Measurements from ENCODE around the gene AJAP1. TPM values are rescaled to one million over a fixed set of nuclear protein-coding genes. Genes with fewer than 3 reads are reported as not detected.

The AJAP1 gene
- total and polyA plus RNA-seq, 2 of the 8 experiments (the other 6 are each of a cell fraction or from before 2014, with no cell fraction given) = 1.9 to 6.2 TPM

DNA sequence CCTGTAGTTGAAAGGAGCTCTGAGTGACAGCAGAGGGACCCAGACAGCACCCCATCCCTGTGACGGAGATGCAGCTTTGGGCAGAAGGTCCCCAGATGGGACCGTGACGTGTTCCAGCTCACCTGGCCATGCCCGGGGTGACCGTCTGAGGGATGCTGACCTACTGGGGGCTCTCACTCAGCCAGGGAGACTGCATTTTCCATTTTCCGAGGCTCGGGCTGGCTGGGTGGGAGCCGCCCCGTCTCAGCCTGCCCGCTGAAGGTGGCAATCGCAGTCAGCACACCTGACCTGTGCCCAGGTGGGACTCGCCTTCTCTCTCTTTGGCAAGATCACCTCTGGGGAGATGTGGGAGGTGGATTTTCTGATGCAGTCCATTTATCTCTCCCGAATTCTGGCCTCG lies 127.2 kb downstream of the AJAP1 start:
- Histone ChIP-seq H2BK12ac (ENCODE audit: low read depth, low read length) (no peak overlapping the region), H2AK5ac (ENCODE audit: low read depth, low read length) (no peak overlapping the region), H3K79me2 (ENCODE audit: control insufficient read depth in 1 of 2, insufficient read depth in 2 of 2, low read length in 2 of 2) (no peaks in the 10 kb centered on the region), H3K36me3 (ENCODE audit: control insufficient read depth in 2 of 4, insufficient read depth in 4 of 4, low read length in 3 of 4) (no peaks in the 10 kb centered on the region), H3K23ac (ENCODE audit: insufficient read length) (no peak overlapping the region), H3K79me1 (ENCODE audit: low read depth, low read length) (no peaks in the 10 kb centered on the region), H2AFZ (ENCODE audit: low read length) (no peak overlapping the region), H3K4me2 (ENCODE audit: insufficient read depth in 1 of 2, low read depth in 2 of 2, low read length in 2 of 2) (no peak overlapping the region), H3K27me3 (replicated peaks in 1 of 4; ENCODE audit: control insufficient read depth in 3 of 4, extremely low read depth in 1 of 4, insufficient read depth in 3 of 4, low read length in 3 of 4) (no peaks in the 10 kb centered on the region), H2BK120ac (replicated peaks; ENCODE audit: low read depth, low read length) (no peak overlapping the region), H3K18ac (ENCODE audit: extremely low read depth, low read length) (no peak overlapping the region), H3K9ac (replicated peaks in 1 of 4; ENCODE audit: extremely low read depth in 1 of 4, low read depth in 3 of 4, low read length in 3 of 4) (no peak overlapping the region), H3K56ac (replicated peaks; ENCODE audit: insufficient read length, low read depth, low read length) (no peak overlapping the region), H2BK5ac (ENCODE audit: low read depth, low read length) (no peak overlapping the region), H3K27ac (ENCODE audit: low read depth, low read length) (no peak overlapping the region), H3K9me3 (ENCODE audit: insufficient read depth in 2 of 2, low read depth in 1 of 2, low read length in 1 of 2) (no peaks in the 10 kb centered on the region), H4K5ac (ENCODE audit: insufficient read length, low read depth, low read length) (no peak overlapping the region), H3K4me3 (ENCODE audit: extremely low read depth in 1 of 4, insufficient read depth in 2 of 4, low read depth in 3 of 4, low read length in 4 of 4) (no peak overlapping the region), H3K4ac (replicated peaks; ENCODE audit: insufficient read length, low read depth, low read length) (no peak overlapping the region), H2BK15ac (ENCODE audit: low read length) (no peak overlapping the region), H4K91ac (replicated peaks; ENCODE audit: insufficient read length, low read length) (no peak overlapping the region), H3K4me1 (replicated peaks in 1 of 4; ENCODE audit: control insufficient read depth in 3 of 4, insufficient read depth in 4 of 4, low read length in 3 of 4) (no peaks in the 10 kb centered on the region; a peak in 1 of 7 replicates), H3K23me2 (ENCODE audit: low read depth, low read length) (no peaks in the 10 kb centered on the region), H4K8ac (ENCODE audit: extremely low read depth, insufficient read depth, low read length) (no peak overlapping the region), H3K14ac (ENCODE audit: insufficient read length) (no peak overlapping the region), H4K20me1 (replicated peaks in 1 of 2; ENCODE audit: control insufficient read depth in 1 of 2, insufficient read depth in 2 of 2, low read length in 2 of 2) (no peaks in the 10 kb centered on the region), H2BK20ac (ENCODE audit: low read length) (no peak overlapping the region)
- FAIRE-seq (no peak), DNase-seq (ENCODE audit: low read depth in 1 of 2, low spot score in 2 of 2) (no peak)
- ChIA-PET CTCF (ENCODE audit: partially characterized antibody) (interaction anchor here (1.0 to 7.1 kb wide), 3 partner anchors 46 to 384 kb away, joined by 4 to 50 read pairs (median 5); partner anchors contain the start of gene AJAP1), POLR2A (ENCODE audit: partially characterized antibody) (no interaction called here)
- 96% methylated on average over 14 of the region's 14 CpGs; no CpG with 5 or more reads in 1 of the 2 experiments for WGBS, 2 experiments (ENCODE audit: extremely low coverage in 1 of 2, insufficient coverage in 1 of 2, insufficient read length in 1 of 2, insufficient replicate concordance in 2 of 2, low coverage in 1 of 2, low lambda C conversion rate in 2 of 2, missing lambda C conversion rate in 1 of 2)
- TF ChIP-seq RBBP5 (IDR thresholded peaks at IDR 0.05; ENCODE audit: borderline replicate concordance, low read depth, low read length) = no peak

Data from H1 (cell line).